GM12892 (cell line): ENCODE measurements around the gene RNF14.

Experiments
- POLR2A ChIP-seq: IDR thresholded peaks from 2 replicates; pipeline ENCODE4 v1.6.1; 2011; ENCODE audit warnings: low read depth, low read length, control low read depth
- POLR2AphosphoS5 ChIP-seq: IDR thresholded peaks from 2 replicates; pipeline ENCODE4 v1.6.1; 2011; ENCODE audit warnings: low read depth, low read length, control low read depth
- TAF1 ChIP-seq: IDR thresholded peaks from 2 replicates; pipeline ENCODE4 v1.6.1; 2011; ENCODE audit warnings: low read depth, mild to moderate bottlenecking, control low read depth, low read length, borderline replicate concordance

DNA sequence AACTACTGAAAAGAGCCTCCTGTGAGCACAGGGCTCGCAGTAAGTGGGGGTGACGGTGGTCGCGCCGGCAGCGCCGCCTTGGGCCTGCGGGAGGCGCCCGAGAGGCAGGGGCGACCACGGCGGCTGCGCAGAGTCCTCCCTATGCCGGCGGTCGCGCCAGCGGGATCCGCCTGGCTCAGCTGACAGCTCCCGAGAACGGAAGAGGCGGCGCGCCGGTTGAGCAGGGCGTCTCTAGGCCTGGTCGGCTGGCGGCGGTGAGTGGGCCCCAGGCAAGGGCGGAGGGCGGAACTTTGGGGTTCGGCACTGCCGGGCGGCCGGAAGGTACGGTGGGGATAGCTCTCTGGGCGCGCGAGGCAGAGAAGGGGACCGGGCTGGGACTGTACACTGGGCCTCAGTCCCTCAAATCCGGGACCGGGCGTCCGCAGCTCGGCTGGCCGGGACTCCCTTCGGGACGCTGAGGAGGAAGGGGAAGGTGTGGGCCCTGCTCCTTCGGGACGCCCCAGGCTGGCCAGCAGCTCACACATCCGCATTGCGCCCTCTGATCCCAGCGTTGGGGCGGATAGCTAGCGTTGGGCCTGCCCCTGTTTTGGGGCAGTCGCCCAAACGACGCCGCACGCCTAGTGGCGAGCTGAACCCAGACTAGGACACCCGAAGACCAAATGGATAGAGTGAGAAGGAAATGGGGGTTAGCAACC is at the start of gene RNF14:
- TF ChIP-seq POLR2A: peak; percentile 92
- TF ChIP-seq TAF1: peak; percentile 51
- peak; percentile 74 for TF ChIP-seq POLR2AphosphoS5
